HepG2 (cell line): Measurements from ENCODE around the gene SH3YL1. TPM values are rescaled to one million over a fixed set of nuclear protein-coding genes. Genes with fewer than 3 reads are reported as not detected.

ENCODE experiments used
- BRCA1 ChIP-seq: sonication (generic); formaldehyde crosslinking; IDR thresholded peaks from 2 replicates; pipeline ENCODE4 v1.4.0; 2020; ENCODE audit warnings: missing genetic modification reagents
- ELF3 ChIP-seq: IDR thresholded peaks from 2 replicates; pipeline ENCODE4 v1.6.1; 2016; ENCODE audit warnings: missing genetic modification reagents, missing compliant biosample characterization
- ISX ChIP-seq: sonication (generic); formaldehyde crosslinking; conservative IDR thresholded peaks from 2 replicates; pipeline ENCODE4 v1.5.0; 2020; ENCODE audit warnings: missing genetic modification reagents
- JARID2 ChIP-seq: sonication (generic); formaldehyde crosslinking; IDR thresholded peaks from 2 replicates; pipeline ENCODE4 v1.8.1; 2023; ENCODE audit warnings: missing genetic modification reagents, inconsistent platforms; ENCODE audit not compliant: insufficient replicate concordance
- KDM4B ChIP-seq: sonication (generic); formaldehyde crosslinking; IDR thresholded peaks from 2 replicates; pipeline ENCODE4 v1.4.0; 2020; ENCODE audit warnings: missing genetic modification reagents
- KDM5B ChIP-seq: sonication (generic); formaldehyde crosslinking; IDR thresholded peaks from 2 replicates; pipeline ENCODE4 v1.4.0; 2020; ENCODE audit warnings: missing genetic modification reagents, mild to moderate bottlenecking, borderline replicate concordance
- MAZ ChIP-seq, 2 experiments: sonication (generic) in 1 of 2; formaldehyde crosslinking in 1 of 2; IDR thresholded peaks; 2 replicates each; pipeline versions ENCODE4 v1.5.0 to v1.6.1; 2012 to 2020; ENCODE audit warnings: low read depth in 2 of 2, mild to moderate bottlenecking in 2 of 2, borderline replicate concordance in 1 of 2, improper control_type of control experiment in 1 of 2, low read length in 1 of 2, missing genetic modification reagents in 1 of 2, moderate library complexity in 1 of 2
- MXD4 ChIP-seq: IDR thresholded peaks from 2 replicates; pipeline ENCODE4 v1.6.1; 2016; ENCODE audit warnings: mild to moderate bottlenecking, missing biosample characterization, missing genetic modification reagents
- MYC ChIP-seq: sonication (generic); formaldehyde crosslinking; IDR thresholded peaks from 2 replicates; pipeline ENCODE4 v1.9.0; 2021; ENCODE audit warnings: missing genetic modification reagents, borderline replicate concordance
- MYNN ChIP-seq: sonication (generic); formaldehyde crosslinking; IDR thresholded peaks from 2 replicates; pipeline ENCODE4 v1.4.0; 2020; ENCODE audit warnings: mild to moderate bottlenecking, low read depth, missing genetic modification reagents
- NCOA2 ChIP-seq: sonication (generic); formaldehyde crosslinking; IDR thresholded peaks from 2 replicates; pipeline ENCODE4 v1.8.0; 2022; ENCODE audit warnings: inconsistent platforms
- NFIB ChIP-seq: sonication (generic); formaldehyde crosslinking; IDR thresholded peaks from 2 replicates; pipeline ENCODE4 v1.9.0; 2021; ENCODE audit warnings: missing genetic modification reagents, mild to moderate bottlenecking, borderline replicate concordance
- NFYC ChIP-seq: IDR thresholded peaks from 2 replicates; pipeline ENCODE4 v1.6.1; 2016; ENCODE audit warnings: missing genetic modification reagents, missing compliant biosample characterization
- POGZ ChIP-seq: sonication (generic); formaldehyde crosslinking; IDR thresholded peaks from 2 replicates; pipeline ENCODE4 v1.4.0; 2020; ENCODE audit warnings: mild to moderate bottlenecking, missing genetic modification reagents
- SIN3A ChIP-seq: IDR thresholded peaks from 2 replicates; pipeline ENCODE4 v1.6.1; 2011; ENCODE audit warnings: low read depth, mild to moderate bottlenecking, control low read depth, low read length, borderline replicate concordance
- SNAI1 ChIP-seq: sonication (generic); formaldehyde crosslinking; IDR thresholded peaks from 2 replicates; pipeline ENCODE4 v1.5.0; 2020; ENCODE audit warnings: mild to moderate bottlenecking, missing genetic modification reagents, borderline replicate concordance
- YEATS4 ChIP-seq: sonication (generic); formaldehyde crosslinking; IDR thresholded peaks from 2 replicates; pipeline ENCODE4 v1.4.0; 2020; ENCODE audit warnings: missing genetic modification reagents, borderline replicate concordance
- ZFP41 ChIP-seq: sonication (generic); formaldehyde crosslinking; IDR thresholded peaks from 2 replicates; pipeline ENCODE4 v1.4.0; 2020; ENCODE audit warnings: mild to moderate bottlenecking, missing genetic modification reagents, borderline replicate concordance
- ZNF124 ChIP-seq: sonication (generic); formaldehyde crosslinking; IDR thresholded peaks from 2 replicates; pipeline ENCODE4 v1.4.0; 2020; ENCODE audit warnings: missing genetic modification reagents
- ZNF292 ChIP-seq: sonication (generic); formaldehyde crosslinking; IDR thresholded peaks from 2 replicates; pipeline ENCODE4 v1.8.1; 2022; ENCODE audit warnings: mild to moderate bottlenecking, low read depth, missing genetic modification reagents, borderline replicate concordance
- ZNF343 ChIP-seq: sonication (generic); formaldehyde crosslinking; IDR thresholded peaks from 2 replicates; pipeline ENCODE4 v1.4.0; 2020; ENCODE audit warnings: mild to moderate bottlenecking, missing genetic modification reagents
- ZNF652 ChIP-seq: IDR thresholded peaks from 2 replicates; pipeline ENCODE4 v1.6.1; 2016; ENCODE audit warnings: low read depth, borderline replicate concordance
- ZNF772 ChIP-seq: sonication (generic); formaldehyde crosslinking; IDR thresholded peaks from 2 replicates; pipeline ENCODE4 v1.5.0; 2020; ENCODE audit warnings: mild to moderate bottlenecking, missing genetic modification reagents
- ZNF777 ChIP-seq: sonication (generic); formaldehyde crosslinking; IDR thresholded peaks from 2 replicates; pipeline ENCODE4 v1.4.0; 2020; ENCODE audit warnings: missing genetic modification reagents
- ZNF850 ChIP-seq: sonication (generic); formaldehyde crosslinking; conservative IDR thresholded peaks from 2 replicates; pipeline ENCODE4 v1.9.0; 2021; ENCODE audit warnings: mild to moderate bottlenecking, missing genetic modification reagents
- polyA plus RNA-seq, 8 experiments: library from polyadenylated mRNA; depleted of rRNA in 3 of 8; stranded (reverse) in 7 of 8; unstranded in 1 of 8; fragments of >200 nt; fragmentation: Illumina TruSeq in 4 of 8; extraction: Trizol in 4 of 8; gene quantifications; 2 replicates each; pipeline versions ENCODE4 v1.2.1 to v1.2.3, GENCODE V29; 2011 to 2016; ENCODE audit warnings: low read depth in 4 of 8, missing spikeins in 1 of 8, mixed read lengths in 1 of 8; ENCODE audit not compliant: insufficient read depth in 1 of 8
- total RNA-seq, 5 experiments: library from RNA; depleted of rRNA; stranded (reverse); fragments of >200 nt; fragmentation: Illumina TruSeq; extraction: Trizol; gene quantifications; 2 replicates each; pipeline ENCODE4 v1.2.3, GENCODE V29; 2016; ENCODE audit warnings: low read depth in 1 of 5
- TF ChIP-seq, protein P1 (sequence below): sonication (generic); formaldehyde crosslinking; IDR thresholded peaks from 2 replicates; pipeline ENCODE4 v1.4.0; 2020; ENCODE audit warnings: missing genetic modification reagents
- TF ChIP-seq, protein P2 (sequence below): sonication (generic); formaldehyde crosslinking; IDR thresholded peaks from 2 replicates; pipeline ENCODE4 v1.8.0; 2022; ENCODE audit warnings: mild to moderate bottlenecking, missing genetic modification reagents, borderline replicate concordance
- TF ChIP-seq, protein P3 (sequence below): IDR thresholded peaks from 2 replicates; pipeline ENCODE4 v1.6.1; 2018; ENCODE audit warnings: missing genetic modification reagents

Gene SH3YL1
- total and polyA plus RNA-seq, 2 of the 13 experiments (the other 11 are each of a cell fraction or from before 2014, with no cell fraction given): 13.0 to 48.2 TPM

DNA sequence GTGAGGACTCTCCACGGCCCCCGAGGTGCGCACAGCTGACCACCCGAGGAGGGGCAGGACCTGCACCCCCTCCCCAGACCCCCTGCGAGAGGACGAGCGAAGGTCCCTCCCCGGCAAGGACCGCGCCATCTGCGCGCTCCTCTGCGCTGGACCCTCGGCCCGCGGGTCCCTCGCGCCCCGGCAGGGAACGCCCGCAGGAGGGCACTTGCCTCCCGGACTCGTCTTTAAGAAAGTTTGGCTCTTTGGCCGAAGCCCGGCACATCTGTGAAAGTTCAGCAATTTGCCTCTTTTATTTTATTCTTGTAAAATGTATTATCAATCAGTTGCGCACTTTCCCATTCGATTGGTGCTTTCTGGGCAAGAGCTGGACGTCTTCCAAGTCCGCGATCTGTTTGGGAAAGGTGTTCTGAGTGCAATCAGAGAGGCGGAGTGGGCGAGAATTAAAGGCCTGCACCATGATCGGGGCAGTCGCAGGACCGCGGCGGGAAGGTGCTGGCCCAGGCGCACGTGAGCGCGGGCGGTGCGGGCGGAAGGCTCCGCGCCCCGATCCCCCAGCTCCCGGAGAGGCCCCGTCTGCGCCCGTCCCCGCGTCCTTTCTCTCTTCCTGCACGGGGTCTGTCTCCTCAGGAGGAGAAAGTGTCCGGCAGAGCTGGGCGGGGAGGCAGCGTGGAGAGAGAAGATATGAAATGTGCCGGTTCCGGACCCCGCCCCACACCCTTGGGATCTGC is 25.7 kb upstream of the SH3YL1 start (continued):
- TF ChIP-seq ELF3 (CRISPR knock-in tag) (no peak), ZNF292 (CRISPR knock-in tag) (no peak), ZNF652 (CRISPR knock-in tag) (no peak), JARID2 (CRISPR knock-in tag) (no peak), KDM5B (peak; percentile 81; the same call in 1 of the 2 replicates), ZFP41 (CRISPR knock-in tag) (no peak), KDM4B (CRISPR knock-in tag) (no peak), MYC (CRISPR knock-in tag) (0 out of 2 replicates have a peak, but pooled peaks have one; percentile 43), SNAI1 (CRISPR knock-in tag) (no peak), ZNF343 (CRISPR knock-in tag) (no peak), ISX (CRISPR knock-in tag) (no peak), ZNF850 (CRISPR knock-in tag) (no peak), SIN3A (no peak), NFYC (CRISPR knock-in tag) (no peak), MYNN (CRISPR knock-in tag) (no peak), ZNF777 (CRISPR knock-in tag) (peak; percentile 70; the same call in 1 of the 2 replicates), POGZ (no peak), MXD4 (CRISPR knock-in tag) (peak; percentile 71; the same call in 1 of the 2 replicates), YEATS4 (CRISPR knock-in tag) (no peak), BRCA1 (no peak; the same call in 1 of the 2 replicates), ZNF124 (0 out of 2 replicates have a peak, but pooled peaks have one; percentile 16), MAZ (IDR thresholded peaks at IDR 0.05; ENCODE audit: borderline replicate concordance, low read depth, low read length) (no peak), MAZ (CRISPR knock-in tag; IDR thresholded peaks at IDR 0.05; ENCODE audit: low read depth) (no peak; the same call in 1 of the 2 replicates), ZNF772 (CRISPR knock-in tag) (no peak), NFIB (CRISPR knock-in tag) (no peak), NCOA2 (CRISPR knock-in tag) (no peak)
- TF ChIP-seq, protein P1, sequence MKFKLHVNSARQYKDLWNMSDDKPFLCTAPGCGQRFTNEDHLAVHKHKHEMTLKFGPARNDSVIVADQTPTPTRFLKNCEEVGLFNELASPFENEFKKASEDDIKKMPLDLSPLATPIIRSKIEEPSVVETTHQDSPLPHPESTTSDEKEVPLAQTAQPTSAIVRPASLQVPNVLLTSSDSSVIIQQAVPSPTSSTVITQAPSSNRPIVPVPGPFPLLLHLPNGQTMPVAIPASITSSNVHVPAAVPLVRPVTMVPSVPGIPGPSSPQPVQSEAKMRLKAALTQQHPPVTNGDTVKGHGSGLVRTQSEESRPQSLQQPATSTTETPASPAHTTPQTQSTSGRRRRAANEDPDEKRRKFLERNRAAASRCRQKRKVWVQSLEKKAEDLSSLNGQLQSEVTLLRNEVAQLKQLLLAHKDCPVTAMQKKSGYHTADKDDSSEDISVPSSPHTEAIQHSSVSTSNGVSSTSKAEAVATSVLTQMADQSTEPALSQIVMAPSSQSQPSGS: no peak
- TF ChIP-seq, protein P2, sequence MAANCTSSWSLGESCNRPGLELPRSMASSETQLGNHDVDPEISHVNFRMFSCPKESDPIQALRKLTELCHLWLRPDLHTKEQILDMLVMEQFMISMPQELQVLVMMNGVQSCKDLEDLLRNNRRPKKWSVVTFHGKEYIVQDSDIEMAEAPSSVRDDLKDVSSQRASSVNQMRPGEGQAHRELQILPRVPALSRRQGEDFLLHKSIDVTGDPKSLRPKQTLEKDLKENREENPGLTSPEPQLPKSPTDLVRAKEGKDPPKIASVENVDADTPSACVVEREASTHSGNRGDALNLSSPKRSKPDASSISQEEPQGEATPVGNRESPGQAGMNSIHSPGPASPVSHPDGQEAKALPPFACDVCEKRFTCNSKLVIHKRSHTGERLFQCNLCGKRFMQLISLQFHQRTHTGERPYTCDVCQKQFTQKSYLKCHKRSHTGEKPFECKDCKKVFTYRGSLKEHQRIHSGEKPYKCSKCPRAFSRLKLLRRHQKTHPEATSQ (CRISPR knock-in tag): peak; percentile 76; the same call in 1 of the 2 replicates
- TF ChIP-seq, protein P3, sequence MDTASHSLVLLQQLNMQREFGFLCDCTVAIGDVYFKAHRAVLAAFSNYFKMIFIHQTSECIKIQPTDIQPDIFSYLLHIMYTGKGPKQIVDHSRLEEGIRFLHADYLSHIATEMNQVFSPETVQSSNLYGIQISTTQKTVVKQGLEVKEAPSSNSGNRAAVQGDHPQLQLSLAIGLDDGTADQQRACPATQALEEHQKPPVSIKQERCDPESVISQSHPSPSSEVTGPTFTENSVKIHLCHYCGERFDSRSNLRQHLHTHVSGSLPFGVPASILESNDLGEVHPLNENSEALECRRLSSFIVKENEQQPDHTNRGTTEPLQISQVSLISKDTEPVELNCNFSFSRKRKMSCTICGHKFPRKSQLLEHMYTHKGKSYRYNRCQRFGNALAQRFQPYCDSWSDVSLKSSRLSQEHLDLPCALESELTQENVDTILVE (CRISPR knock-in tag): 0 out of 2 replicates have a peak, but pooled peaks have one; percentile 16
